HCT116 (cell line): ENCODE data around the gene HEBP1.

Source experiments
- CTCF ChIP-seq, 3 experiments: fragments of 200-600 bp in 1 of 3; sonication (generic) in 1 of 3; IDR thresholded peaks in 2 of 3; conservative IDR thresholded peaks in 1 of 3; 2 replicates each; pipeline ENCODE4 v1.5.1; 2012 to 2017; ENCODE audit warnings: low read depth in 2 of 3, low read length in 2 of 3, antibody characterized with exemption in 1 of 3, borderline replicate concordance in 1 of 3, control low read depth in 1 of 3, mild to moderate bottlenecking in 1 of 3, mixed read lengths in 1 of 3, mixed run types in 1 of 3, moderate library complexity in 1 of 3; ENCODE audit not compliant: insufficient read depth in 1 of 3
- EGR1 ChIP-seq: IDR thresholded peaks from 2 replicates; pipeline ENCODE4 v1.6.1; 2012; ENCODE audit warnings: low read depth
- ELF1 ChIP-seq: IDR thresholded peaks from 2 replicates; pipeline ENCODE4 v1.6.1; 2012; ENCODE audit warnings: low read depth, borderline replicate concordance
- EZH2 ChIP-seq: fragments of 200-600 bp; sonication (generic); IDR thresholded peaks from 2 replicates; pipeline ENCODE4 v1.6.1; 2017; ENCODE audit warnings: antibody characterized with exemption, mixed run types
- EZH2phosphoT487 ChIP-seq: fragments of 200-600 bp; IDR thresholded peaks from 2 replicates; pipeline ENCODE4 v1.6.1; 2018; ENCODE audit warnings: antibody characterized with exemption, borderline replicate concordance
- JUND ChIP-seq: IDR thresholded peaks from 2 replicates; pipeline ENCODE4 v1.6.1; 2012
- POLR2A ChIP-seq: IDR thresholded peaks from 2 replicates; pipeline ENCODE4 v1.7.0; 2011; ENCODE audit warnings: borderline replicate concordance; ENCODE audit not compliant: insufficient read depth, insufficient read length; ENCODE audit errors: extremely low read depth
- POLR2AphosphoS5 ChIP-seq: IDR thresholded peaks from 2 replicates; pipeline ENCODE4 v1.6.1; 2011; ENCODE audit warnings: mild to moderate bottlenecking, low read depth, low read length, moderate library complexity
- REST ChIP-seq: IDR thresholded peaks from 2 replicates; pipeline ENCODE4 v1.6.1; 2012; ENCODE audit warnings: low read depth
- ZFX ChIP-seq: fragments of 450-650 bp; IDR thresholded peaks from 2 replicates; pipeline ENCODE4 v1.6.1; 2017

- TF ChIP-seq REST (no peak), POLR2AphosphoS5 (no peak), CTCF (IDR thresholded peaks at IDR 0.05 in 2 of 3, conservative IDR thresholded peaks at IDR 0.05 in 1 of 3; ENCODE audit: borderline replicate concordance in 1 of 3, insufficient read depth in 1 of 3, low read depth in 2 of 3, low read length in 2 of 3) (no peak), EZH2 (no peak), EZH2phosphoT487 (no peak), POLR2A (no peak), ZFX (no peak), JUND (no peak), EGR1 (no peak), ELF1 (no peak)
Measured at GRCh38 chr12:12925388-12925787, 74.7 kb downstream of the HEBP1 start.
